Embryonic facial prominence (tissue), 1 donor: ENCODE data around the gene A4GALT.
A peak's percentile ranks its signal among the peaks of the same experiment; 100 is the strongest.

ENCODE experiments used
- DNase-seq: peaks from one replicate; pipeline ENCODE4 v3.0.0-alpha.2; 2016; ENCODE audit errors: extremely low spot score

Gene A4GALT

DNA sequence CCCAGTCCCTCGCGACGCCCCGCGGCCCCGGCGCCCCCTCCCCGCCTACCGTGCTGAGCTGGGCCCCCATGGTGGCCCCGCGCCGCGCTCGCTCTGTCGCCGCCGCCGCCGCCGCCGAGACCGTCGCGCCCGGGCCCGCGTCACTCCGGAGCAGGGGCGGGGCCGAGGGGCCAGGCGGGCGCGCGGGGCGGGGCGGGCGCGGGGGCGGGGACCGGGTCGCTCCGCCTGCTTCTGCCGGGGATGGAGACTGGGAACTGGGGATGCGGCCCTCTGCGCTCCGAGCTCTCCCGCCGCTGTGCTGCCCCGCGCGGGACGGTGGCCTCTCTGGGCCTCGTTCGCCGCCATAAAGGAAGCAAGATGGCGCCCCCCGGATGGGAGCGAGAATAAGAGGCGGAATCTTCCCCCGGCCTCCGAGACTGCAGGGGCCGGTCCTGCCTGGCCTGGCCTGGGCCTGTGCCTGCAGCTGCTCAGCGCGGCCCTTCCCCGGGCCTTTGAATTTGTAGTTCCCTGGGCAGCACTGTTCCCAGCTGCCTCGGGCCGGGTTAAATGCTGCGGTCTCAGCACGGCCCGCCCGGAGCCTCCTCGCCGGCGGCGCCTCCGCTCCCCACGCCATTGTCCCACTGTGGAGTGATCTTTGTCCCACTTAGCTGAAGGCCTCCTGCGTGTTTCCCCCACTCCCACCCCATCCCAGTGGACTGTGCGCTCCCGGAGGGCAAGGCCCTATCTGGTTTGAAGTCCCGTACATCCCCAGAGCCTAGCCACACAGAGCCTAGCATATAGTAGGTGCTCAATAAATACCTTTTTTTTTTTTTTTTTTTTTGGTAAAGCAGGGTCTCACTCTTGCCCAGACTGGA, 71.2 kb downstream of the A4GALT start, which contains the start of gene CYB5R3:
TSS of gene CYB5R3 (minus strand) at position 147 of the 854 bp plus-strand sequence. CDS start at position 70, 77 bp downstream.
- DNase-seq: peak; percentile 77

DNA sequence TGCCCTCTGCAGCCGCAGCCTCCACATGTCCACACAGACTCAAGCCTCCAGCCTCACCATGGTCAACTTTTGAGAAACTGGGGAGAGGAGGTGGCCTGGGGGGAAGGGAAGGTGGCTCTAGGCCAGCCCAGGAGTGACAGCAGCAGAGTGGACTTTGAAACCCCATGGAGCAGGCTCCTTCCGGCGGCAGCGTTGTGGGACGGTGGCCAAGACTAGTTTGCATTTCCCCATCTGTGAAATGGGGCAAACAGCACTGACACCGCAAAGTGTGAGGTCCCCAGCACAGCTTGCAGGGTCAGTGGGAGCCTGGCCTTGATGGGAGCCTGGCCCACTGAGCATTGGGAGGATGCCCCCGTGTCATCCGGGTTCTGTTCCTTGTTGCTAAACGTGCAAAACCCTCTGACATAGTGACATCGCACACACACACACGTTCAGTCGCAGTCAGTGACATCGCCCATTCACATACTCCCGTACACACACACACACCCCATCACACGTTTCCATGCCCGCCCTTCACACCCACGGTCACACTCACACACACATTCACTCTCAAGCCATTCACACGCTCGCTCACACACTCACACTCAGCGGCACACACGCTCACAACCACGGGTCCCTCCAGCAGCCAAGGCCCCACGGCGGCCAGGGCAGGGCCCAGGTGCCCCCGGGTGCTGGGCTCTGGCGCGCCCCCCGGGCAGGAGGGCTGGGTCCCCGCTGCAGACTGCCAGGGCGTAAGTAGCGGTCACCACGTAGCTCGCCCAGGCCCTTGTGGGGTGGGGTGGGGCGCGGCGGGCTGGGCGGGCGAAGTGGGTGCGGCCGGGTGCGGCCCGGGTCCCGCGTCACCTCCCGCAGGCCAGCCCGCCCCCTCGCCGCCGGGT, 72.1 kb downstream of the A4GALT start:
- DNase-seq: no peak

DNA sequence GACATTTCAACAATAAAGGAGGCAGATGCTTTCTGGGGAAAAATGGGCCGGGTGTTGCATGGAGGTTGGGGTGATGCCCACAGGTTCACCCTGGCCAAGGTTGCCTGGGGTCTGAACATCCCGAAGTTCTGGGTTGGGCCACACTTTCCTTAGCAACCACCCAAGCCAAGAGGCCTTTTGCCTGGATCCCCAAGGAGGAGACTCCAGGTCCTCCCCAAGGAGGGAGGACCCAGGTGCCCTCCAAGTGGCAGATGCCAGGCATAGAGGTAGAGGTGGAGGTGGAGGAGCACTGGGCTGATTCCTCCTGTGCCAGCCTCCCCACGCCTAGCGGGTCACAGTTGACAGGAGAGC, 72.7 kb downstream of the A4GALT start:
- DNase-seq: no peak

- DNase-seq: no peak
These were observed 73.8 kb downstream of the A4GALT start for GRCh38 chr22:42646569-42647525.

GRCh38 chr22:42645938-42646568, 74.6 kb downstream of the A4GALT start:
- DNase-seq: no peak

DNA sequence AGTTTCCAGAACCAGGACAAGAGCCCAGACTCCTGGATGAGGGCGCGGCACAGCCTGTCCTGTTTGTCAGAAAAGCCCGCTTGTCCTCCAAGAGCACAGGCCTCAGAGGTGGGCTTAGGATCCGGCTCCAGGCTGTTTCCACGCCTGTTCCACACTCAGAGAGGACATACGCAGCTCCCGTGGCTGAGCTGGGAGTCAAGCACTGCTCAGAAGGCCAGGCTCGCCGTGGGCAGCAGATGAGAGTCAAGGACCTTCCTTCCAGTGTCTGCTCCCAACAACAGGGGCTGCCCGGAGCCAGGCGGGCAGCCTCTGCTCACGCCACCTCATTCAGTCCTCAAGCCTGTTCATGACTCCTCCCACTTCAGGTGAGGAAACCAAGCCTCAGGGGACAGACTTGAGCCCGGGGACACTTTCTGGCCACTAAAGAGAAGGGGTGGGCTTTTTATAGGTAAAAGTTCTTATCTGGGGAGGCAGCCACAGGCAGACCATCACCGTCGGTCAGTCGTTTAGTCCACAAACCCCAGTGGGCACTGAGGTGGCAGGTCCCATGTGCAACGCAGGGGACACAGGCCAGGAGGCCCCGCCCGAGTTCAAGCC, 75.2 kb downstream of the A4GALT start:
- DNase-seq: no peak

- no peak for DNase-seq
These were observed 76.0 kb downstream of the A4GALT start for GRCh38 chr22:42644422-42645340.

DNA sequence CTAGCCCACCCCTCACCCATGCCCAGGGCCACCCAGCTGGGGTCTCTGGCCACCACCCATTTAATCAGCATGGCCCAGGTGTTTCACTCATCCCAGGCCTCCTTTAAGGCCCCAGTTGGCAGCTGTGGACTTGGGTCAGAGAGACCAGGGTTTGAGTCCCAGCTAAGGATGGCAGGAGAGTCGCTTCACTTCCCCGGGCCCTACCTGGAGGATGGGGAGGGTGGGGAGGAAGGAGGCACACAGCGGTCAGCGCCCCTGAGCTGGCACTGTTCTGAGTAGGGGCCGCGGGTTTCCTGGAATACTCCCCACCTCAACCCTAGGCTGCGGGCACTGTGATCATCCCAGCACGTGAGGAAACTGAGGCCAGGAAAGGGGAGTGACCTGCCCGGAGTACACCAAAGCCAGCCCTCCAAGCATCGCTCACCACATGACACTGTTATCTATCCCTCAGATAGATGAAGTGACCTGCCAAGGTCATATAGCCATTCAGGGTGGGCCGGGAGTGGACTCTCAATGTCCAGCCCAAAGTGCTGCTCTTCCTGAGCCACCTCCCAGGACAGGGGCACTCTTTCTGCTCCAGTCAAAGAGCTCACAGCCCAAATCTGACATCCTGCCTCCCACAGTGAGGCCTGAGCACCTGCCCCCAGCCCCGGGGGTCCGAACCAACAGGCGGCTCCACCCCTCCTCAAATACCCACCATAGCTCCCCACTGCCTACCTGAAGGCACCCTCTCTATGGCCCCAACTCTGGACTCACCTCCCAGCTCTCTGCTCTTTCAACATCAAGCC, 76.8 kb downstream of the A4GALT start:
- DNase-seq: no peak

DNA sequence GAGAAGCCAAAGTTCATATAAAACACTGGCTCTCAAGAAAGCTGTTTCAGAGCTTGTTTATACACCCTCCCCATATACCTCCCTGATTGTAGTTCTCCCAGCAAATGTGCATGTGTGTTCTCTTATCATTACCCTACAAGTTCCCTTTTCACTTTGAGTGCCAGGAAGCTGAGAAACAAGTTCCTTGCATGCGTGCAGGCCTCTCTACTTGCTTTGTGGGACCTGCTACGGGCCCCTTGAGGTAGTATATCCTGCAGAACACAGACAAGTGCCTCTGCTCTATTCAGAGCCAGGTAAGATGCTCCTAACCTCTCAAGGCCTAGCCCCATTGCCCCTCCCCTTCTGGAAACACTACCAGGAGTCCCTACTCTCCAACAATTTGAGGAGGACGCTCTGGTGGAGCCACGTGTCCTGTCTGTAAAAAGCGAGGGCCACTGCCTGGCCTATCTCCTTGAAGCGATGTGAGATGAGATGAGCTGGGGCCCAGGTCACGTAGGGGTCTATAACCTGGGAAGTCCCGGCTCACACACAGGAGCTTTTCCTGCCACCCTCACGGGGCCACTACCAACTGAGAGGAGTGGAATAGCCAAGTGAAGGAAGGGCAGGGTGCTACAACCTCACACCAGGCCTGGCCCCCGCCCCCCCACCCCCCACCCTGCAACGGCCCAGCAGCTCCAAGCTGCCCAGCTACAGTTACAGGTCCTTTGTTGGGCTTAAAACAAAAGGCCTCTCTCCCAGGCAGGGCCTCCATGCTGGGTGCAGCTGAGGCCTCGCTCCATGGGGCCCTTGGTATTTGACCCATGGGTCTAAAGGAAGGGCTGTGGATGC, 77.7 kb downstream of the A4GALT start:
- no peak for DNase-seq
